Esophagus muscularis mucosa (tissue), 4 donors: Measurements from ENCODE around the gene SDC4. TPM values are rescaled to one million over a fixed set of nuclear protein-coding genes. Genes with fewer than 3 reads are reported as not detected.

Source experiments
- DNase-seq: peaks from one replicate; pipeline ENCODE4 v3.0.0-alpha.2; 2017; ENCODE audit errors: extremely low spot score
- H3K27ac ChIP-seq, 4 donors: fragments of 200-600 bp; sonication (generic); replicated peaks in 1 of 4; 1 replicate in 3 of 4; 2 replicates in 1 of 4; pipeline ENCODE4 v1.5.1; 2016 to 2019; ENCODE audit warnings: mild to moderate bottlenecking in 1 of 4
- H3K27me3 ChIP-seq, 4 donors: fragments of 200-600 bp; sonication (generic); one replicate each; pipeline versions ENCODE4 v1.5.1 to v1.6.0; 2016 to 2019
- H3K36me3 ChIP-seq, 4 donors: fragments of 200-600 bp; sonication (generic); one replicate each; pipeline ENCODE4 v1.5.1; 2016 to 2019
- H3K4me1 ChIP-seq, 4 donors: fragments of 200-600 bp; sonication (generic); one replicate each; pipeline ENCODE4 v1.5.1; 2016 to 2019
- H3K4me3 ChIP-seq, 4 donors: fragments of 200-600 bp; sonication (generic); 1 replicate in 2 of 4; 2 replicates in 2 of 4; pipeline ENCODE4 v1.5.1; 2016 to 2019; ENCODE audit warnings: mild to moderate bottlenecking in 4 of 4, moderate library complexity in 1 of 4
- H3K9me3 ChIP-seq, 4 donors: fragments of 200-600 bp; sonication (generic); 1 replicate in 3 of 4; 2 replicates in 1 of 4; pipeline ENCODE4 v1.5.1; 2016 to 2019
- CTCF ChIP-seq, 3 experiments: fragments of 200-600 bp in 2 of 3; fragments of 450-650 bp in 1 of 3; sonication (generic) in 2 of 3; IDR thresholded peaks; one replicate each; pipeline ENCODE4 v1.5.1; 2017 to 2019; ENCODE audit warnings: antibody characterized with exemption in 3 of 3, mild to moderate bottlenecking in 2 of 3, moderate library complexity in 1 of 3
- EP300 ChIP-seq: sonication (generic); formaldehyde crosslinking; IDR thresholded peaks from one replicate; pipeline ENCODE4 v1.6.1; 2017; ENCODE audit warnings: antibody characterized with exemption
- POLR2A ChIP-seq: fragments of 450-650 bp; IDR thresholded peaks from one replicate; pipeline ENCODE4 v1.6.1; 2017; ENCODE audit warnings: antibody characterized with exemption, moderate library complexity, mild to moderate bottlenecking, low read depth
- POLR2AphosphoS5 ChIP-seq, 2 donors: sonication (generic); formaldehyde crosslinking; IDR thresholded peaks; one replicate each; pipeline ENCODE4 v1.6.1; 2017; ENCODE audit warnings: antibody characterized with exemption in 2 of 2
- WGBS: methylation state at CpG from one replicate; pipeline ENCODE4 v1.1.5; 2018; 5-methylcytosine and 5-hydroxymethylcytosine counted together
- intact Hi-C: fragments of 100-400 bp; cut with DNase I; formaldehyde crosslinking; loops from one replicate; pipeline ENCODE4 v1.15.1; 2023
- total RNA-seq, 4 donors: library from RNA; depleted of rRNA; stranded (reverse); fragments of >200 nt; gene quantifications; one replicate each; pipeline versions ENCODE4 v1.1.0 to v1.2.1, GENCODE V29; 2016

SDC4 gene
- total RNA-seq, result 100 to 1,000 TPM in 1 of 4 donors, 10 to 100 TPM in 3; 61.9 to 177 (median 72.2) TPM

- no peak for DNase-seq
- Histone ChIP-seq H3K4me3 (peak within 1 kb of the TSS; percentile 78 to 80 (median 80)), H3K27me3 (no peaks in the 10 kb centered on the region), H3K4me1 (peaks cover 33 to 56% (median 53%) of the 10 kb centered on the region in 4 donors), H3K27ac (peak within 1 kb of the TSS; percentile 93 to 97 (median 96)), H3K36me3 (no peaks in the 10 kb centered on the region), H3K9me3 (no peaks in the 10 kb centered on the region)
- WGBS, result 6% methylated on average over 32 of the region's 77 CpGs
- intact Hi-C loops, result no loop called here
- TF ChIP-seq POLR2AphosphoS5 (IDR thresholded peaks at IDR 0.05), result peak; percentile 91 to 99
- peak; percentile 96 for TF ChIP-seq POLR2A
- no peak for TF ChIP-seq EP300
- no peak for TF ChIP-seq CTCF (IDR thresholded peaks at IDR 0.05)
Observed at GRCh38 chr20:45347936-45348778, at the start of gene SDC4. SDC4 (minus strand) TSS chr20:45348424; CDS start chr20:45348384, 40 bp downstream.

- Histone ChIP-seq H3K36me3 (peaks cover 0 to 10% (median 0%) of the 10 kb centered on the region in 4 donors), H3K9me3 (no peaks in the 10 kb centered on the region), H3K4me1 (no peaks in the 10 kb centered on the region), H3K27ac (no peak overlapping the region), H3K4me3 (no peak overlapping the region), H3K27me3 (no peaks in the 10 kb centered on the region)
- TF ChIP-seq POLR2AphosphoS5 (IDR thresholded peaks at IDR 0.05) (no peak), POLR2A (no peak), EP300 (no peak), CTCF (IDR thresholded peaks at IDR 0.05) (no peak)
- no peak for DNase-seq
- intact Hi-C loops, result no loop called here
- 91% methylated on average over 4 of the region's 7 CpGs for WGBS
Observed at GRCh38 chr20:45395114-45395415, 46.8 kb upstream of the SDC4 start.

GRCh38 chr20:45394221-45395113 is 46.2 kb upstream of the SDC4 start:
- Histone ChIP-seq H3K27me3 (no peaks in the 10 kb centered on the region), H3K27ac (no peak overlapping the region), H3K9me3 (no peaks in the 10 kb centered on the region), H3K4me3 (no peak overlapping the region), H3K4me1 (no peaks in the 10 kb centered on the region), H3K36me3 (peaks cover 0 to 10% (median 0%) of the 10 kb centered on the region in 4 donors)
- no peak for TF ChIP-seq EP300
- TF ChIP-seq POLR2AphosphoS5 (IDR thresholded peaks at IDR 0.05), result no peak
- TF ChIP-seq POLR2A, result no peak
- no peak for TF ChIP-seq CTCF (IDR thresholded peaks at IDR 0.05)
- intact Hi-C loops, result no loop called here
- no peak for DNase-seq
- 90% methylated on average over 18 of the region's 21 CpGs for WGBS

GRCh38 chr20:45392733-45393132 is 44.5 kb upstream of the SDC4 start:
- DNase-seq, result no peak
- intact Hi-C loops, result no loop called here
- H3K36me3 ChIP-seq, result peaks cover 0 to 10% (median 0%) of the 10 kb centered on the region in 4 donors
- TF ChIP-seq EP300, result no peak
- TF ChIP-seq CTCF (IDR thresholded peaks at IDR 0.05), result no peak
- TF ChIP-seq POLR2A, result no peak
- TF ChIP-seq POLR2AphosphoS5 (IDR thresholded peaks at IDR 0.05), result no peak
- H3K9me3 ChIP-seq, result no peaks in the 10 kb centered on the region
- 84% methylated on average over 3 of the region's 3 CpGs for WGBS
- no peak overlapping the region for H3K4me3 ChIP-seq
- no peaks in the 10 kb centered on the region for H3K27me3 ChIP-seq
- no peaks in the 10 kb centered on the region for H3K4me1 ChIP-seq
- no peak overlapping the region for H3K27ac ChIP-seq
